ENCODE data around the gene DHRS13.

Gene DHRS13
- total RNA-seq, result 0.40 to 3.9 (median 2.4) reads per million in 18 experiments

GRCh38 chr17:28902819-28903545 is at the start of gene DHRS13:
DHRS13 (minus strand) TSS chr17:28903079; CDS start chr17:28902944, 135 bp downstream.
- DNase-seq, result peak; percentile 83 to 86

- peak; percentile 99 to 100 for DNase-seq
Measured at GRCh38 chr17:28951991-28952975, 49.4 kb upstream of the DHRS13 start.

GRCh38 chr17:28951428-28951990 is 48.6 kb upstream of the DHRS13 start, which contains the start of gene PHF12:
PHF12 (minus strand) TSS chr17:28951518; CDS start chr17:28950960, 558 bp downstream.
- peak; percentile 100 for DNase-seq

- no peak for DNase-seq
Measured at GRCh38 chr17:28950752-28951427, 48.0 kb upstream of the DHRS13 start.

- DNase-seq, result peak; percentile 45 to 46
Measured at GRCh38 chr17:28950017-28950751, 47.3 kb upstream of the DHRS13 start.

GRCh38 chr17:28949185-28950016 is 46.5 kb upstream of the DHRS13 start:
- DNase-seq, result peak; percentile 56 to 63

- no peak for DNase-seq
Measured at GRCh38 chr17:28948873-28949184, 46.0 kb upstream of the DHRS13 start.

GRCh38 chr17:28948342-28948741 is 45.5 kb upstream of the DHRS13 start:
- no peak for DNase-seq

GRCh38 chr17:28947639-28948038 is 44.8 kb upstream of the DHRS13 start:
- DNase-seq, result no peak

GRCh38 chr17:28946239-28946638 is 43.4 kb upstream of the DHRS13 start:
- DNase-seq, result no peak

- DNase-seq, result no peak
Measured at GRCh38 chr17:28944862-28945741, 42.2 kb upstream of the DHRS13 start.

GRCh38 chr17:28944343-28944742 is 41.5 kb upstream of the DHRS13 start:
- DNase-seq, result no peak

GRCh38 chr17:28942925-28943324 is 40.0 kb upstream of the DHRS13 start:
- no peak for DNase-seq

- no peak for DNase-seq
Measured at GRCh38 chr17:28941251-28941650, 38.4 kb upstream of the DHRS13 start.

GRCh38 chr17:28940675-28941074 is 37.8 kb upstream of the DHRS13 start:
- DNase-seq, result no peak

- DNase-seq, result no peak
Measured at GRCh38 chr17:28940142-28940541, 37.3 kb upstream of the DHRS13 start.

- DNase-seq, result no peak
Measured at GRCh38 chr17:28938552-28938951, 35.7 kb upstream of the DHRS13 start.

- DNase-seq, result peak; percentile 68 to 78
Measured at GRCh38 chr17:28937044-28937729, 34.3 kb upstream of the DHRS13 start.
